Mesothelial cell of epicardium (in vitro differentiated cells): ENCODE measurements around the gene FLII. TPM values are rescaled to one million over a fixed set of nuclear protein-coding genes. Genes with fewer than 3 reads are reported as not detected.

Source experiments
- DNase-seq, 2 experiments: peaks; one replicate each; pipeline ENCODE4 v3.0.0; 2021; ENCODE audit warnings: low spot score in 2 of 2; ENCODE audit not compliant: unreplicated experiment in 2 of 2
- H3K27ac Mint-ChIP-seq: 2 replicates; pipeline ENCODE4 v1.8.0; 2021; ENCODE audit warnings: mixed read lengths
- H3K27me3 Mint-ChIP-seq: 2 replicates; pipeline ENCODE4 v1.8.0; 2021; ENCODE audit warnings: low read depth, mixed read lengths
- H3K36me3 Mint-ChIP-seq: 2 replicates; pipeline ENCODE4 v1.8.0; 2021; ENCODE audit warnings: mixed read lengths
- H3K4me1 Mint-ChIP-seq: 2 replicates; pipeline ENCODE4 v1.8.0; 2021; ENCODE audit warnings: mixed read lengths
- H3K4me3 Mint-ChIP-seq: 2 replicates; pipeline ENCODE4 v1.8.0; 2021; ENCODE audit warnings: mild to moderate bottlenecking, moderate library complexity, mixed read lengths
- H3K9me3 Mint-ChIP-seq: 2 replicates; pipeline ENCODE4 v1.8.0; 2021; ENCODE audit warnings: mixed read lengths
- CTCF ChIP-seq: fragments of 200-600 bp; sonication (generic); IDR thresholded peaks from one replicate; pipeline ENCODE4 v1.5.0; 2021; ENCODE audit warnings: antibody characterized with exemption; ENCODE audit not compliant: unreplicated experiment
- total RNA-seq: library from RNA; stranded (reverse); gene quantifications from 3 replicates; pipeline ENCODE4 v1.2.1, GENCODE V29; 2021

Gene FLII
- total RNA-seq, 1 donor from 2014 or later: 199 TPM

- no peaks in the 10 kb centered on the region for H3K9me3 Mint-ChIP-seq
- no peaks in the 10 kb centered on the region for H3K4me1 Mint-ChIP-seq
- H3K27ac Mint-ChIP-seq: no peak overlapping the region
- peaks cover 27% of the 10 kb centered on the region for H3K36me3 Mint-ChIP-seq
- no peaks in the 10 kb centered on the region for H3K27me3 Mint-ChIP-seq
- TF ChIP-seq CTCF: no peak
- DNase-seq: no peak
- no peak overlapping the region for H3K4me3 Mint-ChIP-seq
Measured at GRCh38 chr17:18237461-18237860, 21.1 kb downstream of the FLII start.

DNA sequence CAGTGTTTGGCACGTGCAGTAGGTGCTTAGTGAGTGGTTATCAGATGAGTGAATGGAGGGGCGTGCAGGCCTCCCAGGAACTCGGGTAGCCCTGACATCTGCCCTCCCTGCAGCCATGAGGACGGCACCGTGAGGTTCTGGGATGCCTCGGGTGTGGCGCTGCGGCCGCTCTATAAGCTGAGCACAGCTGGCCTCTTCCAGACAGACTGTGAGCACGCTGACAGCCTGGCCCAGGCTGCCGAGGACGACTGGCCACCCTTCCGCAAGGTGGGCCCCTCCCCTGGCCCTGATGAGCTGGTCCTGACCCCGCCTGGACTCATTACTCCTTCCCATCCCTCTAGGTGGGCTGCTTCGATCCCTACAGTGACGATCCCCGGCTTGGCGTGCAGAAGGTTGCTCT, 22.0 kb downstream of the FLII start:
- no peaks in the 10 kb centered on the region for H3K4me1 Mint-ChIP-seq
- DNase-seq: no peak
- no peak overlapping the region for H3K27ac Mint-ChIP-seq
- H3K9me3 Mint-ChIP-seq: no peaks in the 10 kb centered on the region
- H3K36me3 Mint-ChIP-seq: peaks cover 27% of the 10 kb centered on the region
- no peaks in the 10 kb centered on the region for H3K27me3 Mint-ChIP-seq
- no peak for TF ChIP-seq CTCF
- H3K4me3 Mint-ChIP-seq: no peak overlapping the region

DNA sequence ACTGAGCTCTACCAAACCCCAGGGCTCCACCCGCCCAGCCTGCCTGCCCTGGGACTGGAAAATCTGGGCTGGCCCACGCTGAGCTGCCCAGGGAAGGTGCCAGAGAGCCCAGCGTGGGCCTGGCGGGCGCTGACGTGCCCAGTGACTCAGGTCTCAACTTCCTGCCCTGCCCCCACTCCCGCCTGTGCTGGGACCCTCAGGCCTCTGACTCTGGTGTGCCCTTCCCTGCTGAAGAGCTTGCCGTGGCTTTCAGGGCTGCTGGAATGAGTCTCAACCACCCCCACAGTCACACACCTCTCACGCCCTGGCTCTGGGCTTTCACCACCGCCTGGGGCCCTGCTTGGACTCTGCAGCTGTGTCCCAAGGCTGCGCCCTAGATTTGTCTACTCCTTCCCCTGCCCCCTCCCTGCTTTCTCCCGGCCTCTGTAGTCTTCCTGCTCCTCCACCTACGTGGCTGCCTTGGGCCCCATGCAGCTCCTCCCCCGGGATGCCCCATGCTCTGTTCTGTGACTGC, 22.7 kb downstream of the FLII start:
- Mint-ChIP-seq H3K36me3 (peaks cover 27% of the 10 kb centered on the region), H3K27me3 (no peaks in the 10 kb centered on the region), H3K27ac (no peak overlapping the region), H3K4me3 (no peak overlapping the region), H3K4me1 (peaks cover 2% of the 10 kb centered on the region), H3K9me3 (no peaks in the 10 kb centered on the region)
- no peak for DNase-seq
- TF ChIP-seq CTCF: no peak

DNA sequence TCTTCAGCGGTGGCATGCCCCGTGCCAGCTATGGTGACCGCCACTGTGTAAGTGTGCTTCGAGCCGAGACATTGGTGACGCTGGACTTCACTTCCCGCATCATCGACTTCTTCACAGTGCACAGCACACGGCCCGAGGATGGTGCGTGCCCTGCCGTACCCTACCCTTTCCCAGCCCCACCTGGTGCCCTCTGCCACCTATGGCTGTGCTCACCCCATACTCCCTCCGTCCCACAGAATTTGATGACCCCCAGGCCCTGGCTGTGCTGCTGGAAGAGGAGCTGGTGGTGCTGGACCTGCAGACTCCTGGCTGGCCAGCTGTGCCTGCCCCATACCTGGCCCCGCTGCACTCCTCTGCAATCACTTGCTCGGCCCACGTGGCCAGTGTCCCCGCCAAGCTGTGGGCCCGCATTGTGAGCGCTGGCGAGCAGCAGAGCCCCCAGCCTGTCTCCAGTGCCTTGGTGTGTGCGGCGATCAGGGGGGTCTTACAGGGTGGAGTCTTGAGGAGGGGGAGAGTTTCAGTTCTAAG, 23.6 kb downstream of the FLII start:
- no peak for DNase-seq
- peaks cover 27% of the 10 kb centered on the region for H3K36me3 Mint-ChIP-seq
- H3K27ac Mint-ChIP-seq: no peak overlapping the region
- peaks cover 2% of the 10 kb centered on the region for H3K4me1 Mint-ChIP-seq
- H3K4me3 Mint-ChIP-seq: no peak overlapping the region
- no peak for TF ChIP-seq CTCF
- H3K27me3 Mint-ChIP-seq: no peaks in the 10 kb centered on the region
- no peaks in the 10 kb centered on the region for H3K9me3 Mint-ChIP-seq

DNA sequence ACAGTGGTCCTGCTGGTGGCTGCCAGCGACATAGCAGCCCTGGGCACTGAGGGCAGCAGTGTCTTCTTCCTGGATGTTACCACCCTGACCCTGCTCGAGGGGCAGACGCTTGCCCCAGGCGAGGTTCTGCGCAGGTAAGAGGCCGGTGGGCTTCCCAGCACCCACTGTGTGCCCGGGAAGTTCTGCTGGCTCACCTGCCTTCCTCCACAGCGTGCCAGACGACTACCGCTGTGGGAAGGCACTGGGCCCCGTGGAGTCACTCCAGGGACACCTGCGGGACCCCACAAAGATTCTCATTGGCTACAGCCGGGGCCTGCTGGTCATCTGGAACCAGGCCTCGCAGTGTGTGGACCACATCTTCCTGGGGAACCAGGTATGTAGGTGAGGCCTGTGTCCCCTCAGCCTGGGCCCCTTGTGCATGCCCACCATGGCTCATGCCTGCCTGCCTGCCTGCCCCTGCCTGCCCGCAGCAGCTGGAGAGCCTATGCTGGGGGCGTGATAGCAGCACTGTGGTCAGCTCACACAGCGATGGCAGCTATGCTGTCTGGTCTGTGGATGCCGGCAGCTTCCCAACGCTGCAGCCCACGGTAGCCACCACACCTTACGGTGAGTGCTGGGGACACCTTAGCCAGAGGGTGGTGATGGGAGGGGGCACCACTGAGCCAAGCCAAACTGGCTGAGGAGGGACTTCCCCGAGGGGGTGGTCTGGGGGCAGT, 24.6 kb downstream of the FLII start:
- no peak overlapping the region for H3K4me3 Mint-ChIP-seq

More for the DNA sequence above, 24.6 kb downstream of the FLII start:
- H3K27me3 Mint-ChIP-seq: no peaks in the 10 kb centered on the region
- H3K4me1 Mint-ChIP-seq: peaks cover 2% of the 10 kb centered on the region
- no peak for DNase-seq
- no peaks in the 10 kb centered on the region for H3K9me3 Mint-ChIP-seq
- H3K27ac Mint-ChIP-seq: no peak overlapping the region
- peaks cover 17% of the 10 kb centered on the region for H3K36me3 Mint-ChIP-seq
- no peak for TF ChIP-seq CTCF
